HG03135 (cell line): Measurements from ENCODE around the gene CST6.

Source experiments
- ATAC-seq: cut with Tn5 transposase; IDR thresholded peaks from one replicate; pipeline ENCODE4 v1.9.1; 2021; ENCODE audit warnings: mild to moderate bottlenecking, moderate library complexity; ENCODE audit not compliant: unreplicated experiment

CST6 gene

GRCh38 chr11:66044757-66045156, 32.9 kb downstream of the CST6 start:
- ATAC-seq = no peak

- no peak for ATAC-seq
These were observed 33.4 kb downstream of the CST6 start for GRCh38 chr11:66045177-66045639.

- ATAC-seq = no peak
These were observed 35.1 kb downstream of the CST6 start for GRCh38 chr11:66046901-66047300.

DNA sequence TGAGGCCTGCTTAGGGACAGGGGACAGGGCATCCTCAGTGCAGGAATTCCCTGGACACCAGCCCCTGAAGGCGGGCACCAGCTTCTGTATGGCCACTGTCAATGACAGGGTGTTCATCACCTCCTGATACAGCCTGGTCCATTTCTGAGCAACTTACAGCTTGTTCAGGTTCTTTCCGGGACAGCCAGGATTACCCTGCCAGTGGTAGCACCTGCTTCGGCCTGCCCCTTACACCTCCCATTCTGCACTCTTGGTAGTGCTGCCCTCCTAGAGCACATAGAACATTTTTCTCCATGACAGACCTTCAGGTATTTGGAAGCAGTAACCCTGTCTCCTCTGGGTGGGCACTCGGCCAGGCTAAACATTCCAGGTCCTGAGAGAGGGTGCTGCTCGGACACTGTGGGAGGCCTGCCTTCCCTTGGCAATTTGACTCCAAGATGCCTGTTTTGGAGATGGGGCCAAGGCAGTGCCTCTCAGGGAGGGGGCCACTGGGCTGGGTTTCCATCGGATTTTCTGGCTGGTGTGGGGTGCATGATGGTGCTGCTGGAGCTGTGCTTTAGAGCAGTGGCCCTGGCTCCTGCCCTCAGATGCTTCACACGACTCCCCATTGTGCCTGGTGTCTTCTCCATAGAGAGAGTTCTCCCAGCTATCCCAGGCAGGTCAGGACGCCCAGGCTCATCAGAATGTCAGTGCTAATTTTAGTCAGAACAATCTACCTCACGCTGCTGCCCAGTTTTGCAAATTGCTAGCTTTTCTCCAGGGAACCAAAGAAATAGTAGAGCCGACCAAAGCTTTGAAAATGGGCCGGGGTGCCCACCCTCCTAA, 35.9 kb downstream of the CST6 start:
- no peak for ATAC-seq

DNA sequence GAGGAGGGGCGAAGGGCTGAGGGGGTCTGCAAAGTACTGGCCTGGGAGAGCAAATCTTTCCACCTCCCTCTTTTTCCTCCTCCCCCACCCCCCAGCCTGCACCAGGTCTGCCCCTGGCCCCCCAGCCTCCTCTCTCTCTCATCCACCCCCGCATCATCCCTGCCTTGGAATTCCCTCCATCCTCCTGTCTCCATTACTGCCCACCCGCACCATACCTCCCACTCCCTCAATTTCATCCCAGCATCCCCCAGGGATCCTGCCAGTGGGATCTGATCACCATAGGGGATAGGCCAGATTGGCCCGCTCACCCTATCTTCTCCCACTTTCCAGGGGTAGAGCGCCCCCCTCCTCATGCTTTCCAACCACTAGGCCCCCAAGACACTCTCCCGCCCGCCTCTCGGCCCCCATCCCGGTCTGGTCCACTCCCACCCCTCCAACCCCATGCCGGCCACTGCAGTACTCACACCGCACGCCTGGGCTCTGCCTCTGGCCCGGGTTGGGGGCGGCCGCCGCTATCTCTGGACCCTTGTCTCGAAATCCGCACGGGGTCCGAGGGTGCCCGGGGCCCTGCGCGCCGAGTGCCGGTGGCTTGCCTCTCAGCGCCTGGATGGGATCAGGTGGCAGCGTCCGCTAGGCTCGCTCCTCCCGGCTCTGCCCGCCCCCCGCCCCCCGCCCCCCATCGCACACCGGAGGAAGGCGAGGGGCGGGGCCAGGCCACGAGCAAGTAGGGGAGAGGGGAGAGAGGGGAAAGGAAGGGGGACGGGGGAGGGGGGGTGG, 36.9 kb downstream of the CST6 start, which contains the start of gene GAL3ST3:
Gene GAL3ST3 (minus strand): TSS at position 615 of the 777 bp plus-strand sequence. CDS start 3,746 bp downstream, outside the sequence.
- no peak for ATAC-seq

DNA sequence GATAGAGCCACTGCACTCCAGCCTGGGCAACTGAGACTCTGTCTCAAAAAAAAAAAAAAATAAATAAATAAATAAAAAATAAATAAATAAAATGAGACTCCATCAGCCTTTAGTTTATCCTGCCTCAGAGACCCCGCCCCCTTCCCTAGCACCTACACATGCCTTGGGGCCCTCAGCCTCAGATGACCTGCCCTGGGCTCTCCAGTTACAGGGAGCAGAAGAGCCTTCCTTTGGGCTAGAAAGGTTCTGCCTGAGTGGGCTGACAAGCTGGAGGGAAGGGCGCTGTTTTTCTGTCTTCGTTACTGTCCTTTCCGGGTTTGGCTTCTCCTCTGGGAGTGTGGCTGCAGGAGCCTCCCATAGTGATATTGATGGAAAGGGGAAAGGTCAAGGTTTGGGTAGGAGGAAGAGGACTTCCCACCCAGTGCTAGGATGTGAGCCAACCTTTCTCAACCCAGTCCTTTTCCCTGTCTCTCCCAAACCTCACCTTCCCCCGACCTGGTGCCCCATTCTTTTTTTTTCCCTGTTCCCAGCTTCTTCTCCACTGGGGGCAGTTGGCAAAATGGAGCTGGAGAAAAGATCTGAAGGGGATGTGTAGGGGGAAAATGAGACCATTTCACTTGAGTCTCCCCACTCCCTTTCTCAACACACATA, 38.9 kb downstream of the CST6 start:
- no peak for ATAC-seq

GRCh38 chr11:66051371-66051765, 39.6 kb downstream of the CST6 start:
- ATAC-seq = no peak

DNA sequence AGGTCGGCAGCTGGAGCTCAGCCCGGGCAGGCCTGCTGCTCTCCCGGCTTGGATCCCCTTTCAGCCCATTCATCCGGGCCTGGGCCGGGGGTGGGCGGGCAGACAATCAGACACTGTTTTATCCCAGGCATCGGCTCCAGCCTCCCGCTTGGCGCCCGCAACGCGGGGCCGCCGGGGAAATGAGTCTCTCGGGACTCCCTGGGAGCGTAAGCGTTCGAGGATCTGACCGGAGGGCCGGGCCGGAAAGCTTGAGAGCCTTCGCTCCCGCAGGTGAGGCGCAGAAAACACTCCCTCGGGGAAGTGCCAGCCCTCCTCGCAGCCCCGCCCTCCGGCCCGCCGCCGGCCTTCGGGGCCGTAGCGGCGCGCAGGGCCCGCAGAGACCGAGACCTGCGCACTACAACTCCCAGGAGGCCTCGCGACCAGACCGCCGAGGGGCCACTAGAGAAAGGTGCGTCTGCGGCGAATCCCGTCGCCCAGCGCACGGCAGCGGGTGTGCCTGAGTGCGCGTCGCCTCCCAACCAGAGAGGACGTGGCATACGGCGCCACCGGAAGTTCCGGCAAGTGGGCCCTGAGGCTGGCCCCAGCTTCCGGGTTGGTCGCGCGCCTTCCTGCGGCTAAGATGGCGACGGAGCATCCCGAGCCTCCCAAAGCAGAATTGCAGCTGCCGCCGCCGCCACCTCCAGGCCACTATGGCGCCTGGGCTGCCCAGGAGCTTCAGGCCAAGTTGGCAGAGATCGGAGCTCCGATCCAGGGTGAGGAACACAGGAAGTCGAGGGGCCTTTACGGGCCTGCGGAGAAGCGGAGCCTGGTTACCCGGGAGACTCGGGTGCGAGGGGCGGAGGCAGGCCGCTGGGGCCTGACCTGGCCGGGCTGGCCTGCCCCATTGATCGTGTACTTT, 40.2 kb downstream of the CST6 start, which contains the start of gene SF3B2:
Gene SF3B2 (plus strand): TSS at position 599 of the 898 bp plus-strand sequence. CDS start 21 bp downstream, at position 620.
- ATAC-seq = peak; percentile 95

- no peak for ATAC-seq
These were observed 40.8 kb downstream of the CST6 start for GRCh38 chr11:66052664-66052982.

GRCh38 chr11:66055021-66055420, 43.2 kb downstream of the CST6 start:
- ATAC-seq = no peak

DNA sequence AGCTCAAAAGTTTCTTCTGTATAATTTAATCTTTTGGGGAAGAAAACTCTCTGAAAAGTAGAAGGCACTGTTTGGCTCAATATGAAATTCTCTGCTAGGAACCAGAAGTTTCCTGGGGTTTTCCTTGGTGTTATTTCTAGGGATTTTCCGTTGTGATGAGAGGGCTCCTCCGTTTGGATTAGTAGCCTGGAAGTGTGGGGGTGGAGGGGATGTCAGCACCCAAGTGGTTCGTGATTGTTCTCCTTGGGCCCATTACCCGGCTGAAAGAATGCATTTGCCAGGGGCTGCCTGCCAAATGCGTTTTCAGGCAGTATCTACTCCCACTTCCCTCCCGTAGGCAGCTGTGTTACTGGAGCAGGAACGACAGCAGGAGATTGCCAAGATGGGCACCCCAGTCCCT, 44.7 kb downstream of the CST6 start:
- ATAC-seq = no peak

DNA sequence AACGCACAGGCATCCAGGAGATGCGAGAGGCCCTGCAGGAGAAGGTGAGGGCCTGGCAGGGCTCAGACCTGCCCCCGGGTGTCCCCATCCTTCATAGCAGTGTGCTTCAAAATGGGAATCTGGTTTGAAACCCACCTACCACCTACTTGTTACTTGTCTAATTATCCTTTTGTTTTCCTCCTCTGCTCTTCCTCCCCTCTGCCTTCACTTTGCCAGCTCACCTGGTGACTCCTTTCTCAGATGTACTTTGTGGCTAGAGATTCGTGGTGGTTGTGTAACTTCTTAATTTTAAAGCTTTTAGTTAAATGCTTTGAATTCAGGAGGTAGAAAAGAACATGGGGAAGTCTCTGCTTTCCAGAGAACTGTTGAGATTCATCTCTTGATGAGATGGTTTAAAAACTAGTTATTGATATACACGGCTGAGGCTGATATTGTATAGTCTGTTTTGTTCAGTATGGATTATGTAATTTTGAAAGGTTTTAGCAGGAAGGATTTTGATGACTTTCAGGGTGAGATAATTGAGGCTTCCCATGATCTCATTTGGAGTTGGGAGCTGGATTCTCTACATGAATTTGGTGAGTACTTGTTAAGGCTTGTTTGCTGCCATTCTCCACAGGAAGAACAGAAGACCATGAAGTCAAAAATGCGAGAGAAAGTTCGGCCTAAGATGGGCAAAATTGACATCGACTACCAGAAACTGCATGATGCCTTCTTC, 48.3 kb downstream of the CST6 start:
- no peak for ATAC-seq

- no peak for ATAC-seq
These were observed 49.5 kb downstream of the CST6 start for GRCh38 chr11:66061268-66061667.

DNA sequence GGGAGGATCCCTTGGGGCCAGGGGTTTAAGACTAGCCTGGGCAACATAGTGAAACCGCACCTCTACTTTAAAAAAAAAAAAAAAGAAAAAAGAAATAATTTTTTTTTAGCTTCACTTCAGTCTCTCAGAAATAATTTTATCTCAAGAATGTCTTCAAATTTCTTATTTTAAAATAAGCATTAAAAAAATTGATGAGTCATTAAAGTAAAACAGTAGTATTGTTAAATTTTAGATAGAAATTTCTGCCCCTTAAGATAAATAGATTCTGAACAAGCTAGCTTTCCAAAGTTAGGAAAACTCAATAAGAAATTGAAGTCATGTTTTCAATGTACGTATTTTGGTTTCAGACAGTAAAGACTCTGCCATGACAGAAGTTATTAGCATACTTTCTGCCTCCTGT, 50.6 kb downstream of the CST6 start:
- no peak for ATAC-seq
